Measurements from ENCODE around the gene RNF103.
"Not testable (repeated sequence)": the region's sequence is repeated elsewhere in the genome, so short reads cannot be mapped to it uniquely, and the experiment has no call there.

Gene RNF103

DNA sequence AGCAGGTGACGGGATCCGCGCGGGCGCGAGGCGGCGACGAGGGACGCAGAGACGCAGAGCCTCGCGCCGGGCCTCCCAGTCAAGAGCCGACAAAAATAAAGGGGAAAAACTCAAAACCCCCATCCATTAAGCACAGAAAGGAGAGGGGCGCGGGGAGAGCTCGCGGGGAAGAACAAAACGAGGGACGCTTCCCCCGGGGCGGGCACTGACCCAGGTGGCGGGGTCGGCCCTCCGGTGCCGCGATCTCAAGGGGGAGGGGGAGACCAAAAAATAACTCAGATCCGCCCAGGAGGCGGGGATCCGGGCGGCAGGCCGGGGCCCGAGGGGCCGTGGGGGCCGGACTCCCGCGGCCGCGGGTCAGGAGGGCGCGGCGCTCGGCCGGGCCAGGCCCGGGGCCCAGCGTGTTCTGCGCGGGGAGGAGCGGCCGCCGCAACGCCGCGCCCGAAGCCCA, 597 bp downstream of the RNF103 start:
- DNase-seq: peak in 5 of 6 experiments; percentile 16 to 65 (median 37)

DNA sequence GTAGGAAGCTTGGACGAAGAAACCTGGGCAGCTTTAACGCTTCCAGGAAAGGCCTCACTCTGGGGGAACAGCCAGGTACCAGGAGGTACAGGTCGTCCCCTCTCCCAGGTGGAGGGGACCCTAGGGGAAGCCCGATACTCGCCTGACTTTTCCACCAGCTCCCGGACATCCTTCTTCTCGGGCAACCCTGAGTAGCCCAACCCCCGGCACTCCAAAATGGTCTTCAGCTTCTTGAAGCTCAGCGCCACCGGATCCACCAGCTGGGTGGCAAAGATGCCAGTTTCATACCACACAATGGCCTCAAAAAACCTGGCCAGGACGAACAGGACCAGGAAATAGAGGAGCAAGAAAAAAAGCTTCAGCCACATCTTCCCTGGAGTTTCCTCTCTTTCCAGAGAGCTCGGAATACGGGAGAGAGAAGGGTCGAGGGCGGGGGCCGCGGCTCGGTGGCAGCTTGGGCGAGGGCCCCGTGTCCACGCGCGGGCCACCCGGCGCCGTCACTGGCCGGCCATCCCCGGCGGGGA, 1.1 kb downstream of the RNF103 start:
- peak in 4 of 6 experiments; percentile 22 to 50 (median 23) for DNase-seq

DNA sequence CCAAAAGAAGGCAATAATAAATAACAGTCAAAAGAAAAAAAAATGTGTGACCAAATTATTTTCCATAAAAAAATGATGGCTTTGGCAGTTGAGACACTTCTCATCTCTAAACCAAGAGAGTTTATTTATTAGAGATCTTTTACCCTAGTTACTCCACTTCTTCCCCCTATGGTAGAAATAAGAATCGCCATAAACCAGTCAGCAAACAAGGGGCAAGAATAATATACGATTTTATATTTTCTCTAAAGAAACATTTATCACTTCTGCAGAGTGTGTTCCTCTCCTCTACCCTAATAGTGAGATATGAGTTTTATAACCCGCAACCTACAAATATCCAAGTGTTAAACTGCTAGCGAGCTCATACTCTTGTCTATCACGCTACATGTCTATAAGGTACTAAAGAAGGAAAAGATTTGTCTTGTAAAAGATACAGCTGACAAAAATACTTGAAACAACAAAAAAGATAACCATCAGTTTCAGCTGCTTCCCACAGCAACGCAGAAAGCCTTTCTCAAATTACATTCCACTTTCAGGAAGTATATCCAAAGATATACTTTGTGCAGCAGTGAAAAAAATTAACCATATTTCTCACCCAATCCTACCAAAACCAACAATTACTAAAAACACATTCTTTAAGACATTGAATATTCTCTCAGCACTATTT, 2.3 kb downstream of the RNF103 start:
- peak in 1 of 6 experiments; percentile 31 for DNase-seq

DNA sequence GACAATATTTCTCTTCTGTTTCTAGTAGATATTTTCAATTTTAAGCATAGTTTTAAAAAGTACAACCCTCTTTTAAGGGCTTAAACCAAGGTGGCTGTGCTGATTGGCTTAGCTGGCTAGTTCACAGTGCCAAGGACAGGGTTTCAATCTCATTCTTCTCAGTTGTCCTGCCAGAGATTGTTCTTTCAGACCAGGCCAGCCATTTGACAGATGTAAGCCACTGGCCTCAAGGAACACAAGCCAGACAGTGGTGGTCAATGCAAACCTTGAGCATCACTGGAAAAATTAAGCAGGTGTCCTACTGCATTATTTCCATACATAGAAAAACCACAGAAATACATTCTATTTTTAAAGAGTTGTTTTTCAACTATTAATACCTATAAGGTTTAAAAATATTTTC, 5.9 kb downstream of the RNF103 start:
- DNase-seq: no peak

DNA sequence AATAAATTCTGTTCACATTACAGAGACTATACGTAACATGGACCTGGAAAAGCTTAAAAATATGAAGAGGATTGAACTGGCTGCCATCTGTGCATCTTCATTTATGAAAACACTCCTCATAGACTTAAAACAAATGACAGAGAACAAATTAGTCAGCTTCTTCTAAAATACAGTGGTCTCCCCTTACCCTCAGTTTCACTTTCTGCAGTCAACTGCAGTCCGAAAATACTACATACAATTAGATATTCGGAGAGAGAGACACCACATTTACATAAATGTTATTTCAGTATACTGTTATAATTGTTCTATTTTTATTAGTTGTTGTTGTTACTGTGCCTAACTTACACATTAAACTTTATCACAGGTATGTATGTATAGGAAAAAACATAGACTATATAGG, 6.5 kb downstream of the RNF103 start:
- DNase-seq: no peak

DNA sequence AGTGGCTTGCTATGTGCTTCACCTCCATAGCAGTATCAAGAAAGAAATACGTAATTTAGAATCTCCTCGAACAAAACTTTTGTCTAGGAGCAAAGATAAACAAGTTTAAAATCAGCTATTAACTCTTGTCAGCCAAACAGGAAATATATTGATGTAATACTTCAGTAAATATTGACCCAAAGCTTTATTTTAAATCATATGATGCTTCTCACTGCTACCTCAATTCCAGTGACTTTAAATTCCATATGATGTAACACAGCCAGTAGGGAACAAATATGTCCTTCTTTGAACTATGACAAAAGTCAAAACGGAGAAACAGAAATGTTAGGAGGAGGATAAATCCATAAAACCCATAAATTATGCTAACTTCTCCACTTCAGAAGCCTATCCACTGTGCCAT, 7.2 kb downstream of the RNF103 start:
- no peak for DNase-seq

DNA sequence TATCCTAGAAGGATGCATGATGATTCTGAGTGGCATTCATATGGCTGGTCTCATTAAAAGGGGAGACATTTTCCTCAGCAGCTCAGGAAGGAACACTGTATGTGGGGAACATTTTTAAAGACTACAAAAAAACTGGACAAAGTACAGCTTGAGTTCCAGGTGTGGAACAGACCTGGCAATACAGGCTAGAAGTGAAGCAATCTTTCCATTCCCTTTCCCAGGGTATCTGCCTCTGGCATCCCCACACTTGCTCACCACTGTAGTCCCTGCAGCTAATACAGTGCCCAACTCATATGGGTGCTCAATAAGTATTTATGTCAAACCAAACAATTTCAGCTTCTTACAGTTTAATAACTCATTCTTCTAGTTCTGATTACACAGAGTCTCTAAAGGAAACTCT, 8.1 kb downstream of the RNF103 start:
- no peak for DNase-seq

DNA sequence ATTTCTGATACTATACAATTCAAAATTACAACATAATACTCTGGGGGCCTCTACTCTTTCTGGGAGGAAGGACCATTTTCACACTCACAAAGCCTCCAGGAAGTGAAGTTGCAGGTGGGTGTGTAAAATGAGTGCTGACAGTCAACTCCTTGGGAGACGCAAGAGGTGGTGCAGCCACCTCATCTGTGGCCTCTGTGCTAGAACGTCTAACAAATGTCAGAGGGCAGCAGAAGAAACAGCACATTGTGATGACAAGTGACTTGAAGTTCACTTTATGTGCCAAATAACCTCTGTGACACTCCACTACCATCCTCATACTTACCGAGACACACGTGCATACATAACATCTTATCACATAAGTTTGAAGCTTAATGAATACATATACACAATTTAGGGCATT, 10.2 kb downstream of the RNF103 start:
- DNase-seq: no peak

DNA sequence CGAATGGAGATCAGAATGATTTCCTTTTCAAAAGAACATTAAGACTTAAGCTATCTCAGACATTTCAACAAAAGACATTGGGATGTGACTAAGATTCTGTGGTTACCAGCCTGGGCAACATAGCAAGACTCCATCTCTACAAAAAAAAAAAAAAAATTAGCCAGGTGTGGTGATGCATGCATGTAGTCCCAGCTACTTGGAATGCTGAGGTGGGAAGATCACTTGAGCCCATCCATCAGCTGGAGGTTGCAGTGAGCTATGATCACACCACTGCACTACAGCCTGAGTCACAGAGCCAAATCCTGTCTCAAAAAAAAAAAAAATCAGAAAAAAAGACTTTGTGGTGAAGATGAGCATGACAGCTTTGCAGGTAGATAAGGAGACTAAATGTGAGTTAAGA, 12.8 kb downstream of the RNF103 start:
- DNase-seq: no peak

DNA sequence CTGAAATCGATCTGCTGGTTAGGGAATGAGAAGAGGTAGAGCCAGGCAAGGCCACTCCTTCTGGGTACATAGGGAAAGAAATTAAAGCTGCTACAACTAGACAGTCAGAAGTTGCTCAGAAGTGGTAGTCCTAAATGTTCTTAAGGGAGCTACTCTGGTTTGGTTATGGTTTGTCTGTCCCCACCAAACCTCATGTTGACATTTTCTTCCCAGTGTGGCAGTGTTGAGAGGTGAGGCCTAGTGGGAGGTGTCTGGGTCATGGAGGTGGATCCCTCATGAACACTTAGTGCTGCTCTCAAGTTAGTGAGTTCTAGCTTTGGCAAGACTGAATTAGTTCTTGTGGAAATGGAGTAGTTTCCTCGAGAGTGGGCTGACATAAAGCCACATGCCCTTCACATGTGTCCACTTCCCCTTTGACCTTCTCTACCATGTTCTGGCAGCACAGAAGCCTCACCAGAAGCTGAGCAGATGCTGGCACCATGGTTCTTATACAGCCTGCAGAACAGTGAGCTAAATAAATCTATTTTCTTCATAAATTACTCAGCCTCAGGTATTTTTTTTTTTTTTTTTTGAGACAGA, 14.7 kb downstream of the RNF103 start:
- DNase-seq: no peak

DNA sequence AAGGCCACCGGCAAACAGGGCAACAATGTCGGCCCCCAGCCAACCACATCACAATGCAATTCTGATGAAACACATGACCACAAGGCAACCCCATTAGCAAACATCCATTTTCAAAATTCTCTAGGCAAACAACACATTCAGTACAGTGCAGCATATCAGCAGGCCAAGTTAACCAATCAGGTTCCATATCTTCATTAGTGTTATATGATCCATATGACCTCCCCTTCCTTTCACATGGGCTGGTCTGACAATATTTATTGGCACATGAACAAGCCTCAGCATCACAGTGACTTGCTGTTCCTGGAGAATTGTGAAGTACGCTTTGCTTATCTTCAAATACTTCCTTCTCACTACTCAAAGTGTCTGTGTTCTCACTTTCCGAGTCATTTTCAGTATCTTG, 19.8 kb downstream of the RNF103 start:
- no peak for DNase-seq

DNA sequence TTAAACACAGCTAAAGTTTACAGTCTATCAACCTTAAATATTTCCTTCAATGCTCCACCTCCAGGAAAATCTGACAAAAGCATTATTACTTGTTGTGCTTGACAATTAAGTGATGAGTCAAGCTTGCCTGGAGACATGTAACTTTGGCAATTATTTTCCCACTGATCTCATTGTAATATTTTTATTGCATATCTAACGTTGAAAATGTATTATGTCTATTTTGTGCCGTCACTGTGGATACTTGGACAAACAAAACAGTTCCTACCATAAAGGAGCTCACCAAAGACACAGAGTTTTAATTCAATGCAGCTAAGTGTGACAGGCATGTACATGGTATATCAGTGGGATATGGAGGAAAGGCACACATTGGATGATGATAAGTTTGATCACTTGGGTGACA, 24.7 kb downstream of the RNF103 start:
- no peak for DNase-seq

DNA sequence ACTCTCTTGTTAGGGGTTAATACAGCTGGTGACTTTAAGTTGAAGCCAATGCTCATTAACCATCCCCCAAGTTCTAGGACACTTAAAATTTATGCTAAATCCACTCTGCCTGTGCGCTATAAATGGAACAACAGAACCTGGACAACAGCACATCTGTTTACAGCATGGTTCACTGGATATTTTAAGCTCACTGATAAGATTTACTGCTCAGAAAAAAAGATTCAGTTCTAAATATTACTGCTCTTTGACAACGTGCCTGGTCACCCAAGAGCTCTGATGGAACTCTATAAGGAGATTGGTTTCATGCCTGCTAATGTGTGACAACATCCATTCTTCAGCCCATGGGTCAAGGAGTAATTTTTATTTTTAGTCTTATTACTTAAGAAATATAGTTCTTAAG, 27.5 kb downstream of the RNF103 start:
- DNase-seq: no peak

DNA sequence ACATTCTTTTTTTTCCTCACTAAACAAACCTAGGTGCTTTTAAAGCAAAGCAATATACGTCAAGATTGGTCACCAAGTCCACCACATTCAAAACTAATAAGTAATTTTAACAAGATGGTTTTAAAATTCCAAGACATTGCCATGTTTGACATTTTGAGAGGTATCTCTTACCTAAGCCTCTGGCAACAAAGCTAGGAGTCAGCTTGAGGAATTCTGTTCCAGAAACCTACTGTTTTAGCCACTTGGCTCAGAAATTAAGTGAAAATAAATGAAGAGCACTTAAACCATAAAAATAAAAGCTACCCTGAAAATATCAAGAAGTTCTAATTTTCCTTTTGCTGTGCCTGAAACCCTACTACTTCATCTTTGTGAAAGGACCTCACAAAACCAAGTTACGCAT, 30.4 kb downstream of the RNF103 start:
- no peak for DNase-seq

DNA sequence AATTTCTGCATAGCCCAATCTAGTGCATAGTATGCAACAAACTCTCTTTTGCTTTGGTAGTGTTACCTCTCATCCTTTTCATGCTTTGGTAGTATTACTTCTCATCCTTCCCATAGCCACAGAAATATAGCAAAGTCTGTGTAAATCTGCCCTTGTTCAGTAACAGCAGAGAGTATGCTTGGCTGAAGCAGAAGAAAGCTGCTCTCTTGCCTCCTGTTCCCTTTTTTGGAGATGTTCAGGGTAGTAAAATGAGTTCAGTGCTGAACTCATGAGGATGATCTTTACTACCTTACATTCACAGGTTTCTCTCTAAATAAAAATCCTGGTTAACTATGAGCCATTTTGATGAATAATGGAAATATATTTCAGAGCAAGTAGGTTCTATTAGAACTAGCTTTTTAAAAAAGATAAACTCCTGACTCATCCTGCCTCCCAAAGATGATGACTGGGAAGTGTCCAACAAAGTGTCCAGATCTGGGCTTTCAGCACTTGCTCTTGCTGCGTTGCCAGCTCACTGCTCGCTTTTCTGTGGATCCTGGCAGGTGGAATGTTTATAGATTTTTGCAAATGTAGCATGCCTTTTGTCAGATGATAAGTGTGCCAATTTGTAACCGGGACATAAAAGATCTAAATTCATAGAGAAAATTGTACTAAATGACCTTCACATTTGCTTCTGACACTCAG, 31.0 kb downstream of the RNF103 start:
- DNase-seq: no peak

DNA sequence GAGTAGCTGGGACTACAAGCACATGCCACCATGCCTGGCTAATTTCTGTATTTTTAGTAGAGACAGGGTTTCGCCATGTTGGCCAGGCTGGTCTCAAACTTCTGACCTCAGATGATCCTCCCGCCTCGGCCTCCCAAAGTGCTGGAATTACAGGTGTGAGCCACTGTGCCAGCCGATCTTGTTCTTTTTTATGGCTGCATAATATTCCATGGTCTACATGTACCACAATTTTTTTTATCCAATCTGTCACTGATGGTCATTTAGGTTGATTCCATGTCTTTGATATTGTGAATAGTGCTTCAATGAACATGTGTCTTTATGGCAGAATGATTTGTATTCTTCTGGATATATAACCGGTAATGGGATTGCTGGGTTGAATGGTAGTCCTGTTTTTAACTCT, 34.0 kb downstream of the RNF103 start:
- not testable (repeated sequence) for DNase-seq

DNA sequence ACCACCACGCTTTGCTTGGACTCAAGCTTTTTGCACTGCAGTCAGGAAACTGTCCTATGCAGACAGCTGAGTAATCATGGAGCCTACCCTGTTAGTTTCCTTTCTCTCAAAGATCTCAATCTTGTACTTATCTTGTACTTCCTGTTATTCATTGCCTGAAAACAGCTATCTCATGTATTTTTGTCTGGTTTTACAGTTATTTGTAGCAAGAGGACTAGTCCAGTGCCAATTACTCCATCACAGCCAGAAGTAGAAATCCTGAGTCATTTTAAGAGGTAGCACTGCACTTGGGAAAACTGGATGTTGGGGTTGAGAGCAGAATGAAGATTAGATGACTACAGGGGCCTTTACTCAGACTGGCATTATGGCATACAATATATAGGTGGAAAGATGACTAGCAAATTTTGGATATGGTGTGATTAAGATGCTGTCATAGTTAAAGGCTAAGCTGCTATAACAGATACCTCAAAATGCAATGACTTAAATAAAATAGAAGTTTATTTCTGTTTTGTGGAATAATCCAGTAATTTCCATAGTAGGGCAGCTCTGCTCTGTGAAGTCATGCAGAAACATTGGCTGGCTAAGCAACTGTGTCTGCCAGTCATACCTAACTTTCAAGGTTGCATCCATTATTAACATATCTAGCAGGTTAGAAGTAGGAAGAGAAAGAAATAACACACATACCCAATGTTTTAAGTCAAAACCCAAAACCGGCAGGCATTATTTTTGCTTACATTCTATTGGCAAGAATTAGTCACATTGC, 39.3 kb downstream of the RNF103 start:
- DNase-seq: peak in 3 of 6 experiments; percentile 24 to 42 (median 25)

DNA sequence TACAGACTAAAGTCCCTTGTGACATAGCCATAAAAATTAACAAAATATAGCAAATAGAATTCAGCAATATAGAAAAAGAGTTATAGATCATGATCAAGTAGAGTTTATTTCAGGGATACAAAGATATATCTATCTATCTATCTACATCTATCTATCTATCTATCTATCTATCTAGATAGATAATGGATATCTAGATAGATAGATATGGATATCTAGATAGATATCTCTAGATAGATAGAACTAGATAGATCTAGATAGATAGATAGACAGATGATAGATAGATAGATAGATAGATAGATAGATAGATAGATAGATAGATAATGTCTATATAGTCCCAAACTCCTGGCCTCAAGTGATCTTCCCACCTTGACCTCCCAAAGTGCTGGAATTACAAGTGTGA, 43.1 kb downstream of the RNF103 start:
- no peak for DNase-seq

DNA sequence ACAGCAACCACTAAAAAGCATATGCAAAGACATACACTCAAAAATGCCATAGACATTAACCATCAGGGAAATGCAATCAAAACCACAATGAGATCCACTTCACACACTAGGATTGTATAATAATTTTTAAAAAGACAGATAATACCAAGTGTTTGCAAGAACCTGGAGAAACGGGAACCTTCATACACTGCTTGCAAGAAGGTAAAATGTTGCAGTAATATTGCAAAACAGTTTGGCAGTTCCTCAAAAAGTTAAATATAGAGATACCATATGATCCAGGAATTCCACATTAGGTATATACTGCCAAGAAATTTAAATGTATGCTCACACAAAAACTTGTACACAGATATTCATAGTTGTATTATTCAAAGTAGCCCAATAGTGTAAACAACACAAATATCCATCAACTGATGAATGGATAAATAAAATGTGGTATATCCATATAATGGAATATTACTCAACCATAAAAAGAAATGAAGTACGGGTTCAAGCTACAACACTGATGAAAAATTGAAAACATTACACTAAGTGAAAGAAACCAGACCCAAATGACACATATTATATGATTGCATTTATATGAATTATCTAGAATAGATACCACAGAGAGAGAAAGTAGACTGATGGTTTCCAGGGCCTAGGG, 45.7 kb downstream of the RNF103 start:
- no peak for DNase-seq

DNA sequence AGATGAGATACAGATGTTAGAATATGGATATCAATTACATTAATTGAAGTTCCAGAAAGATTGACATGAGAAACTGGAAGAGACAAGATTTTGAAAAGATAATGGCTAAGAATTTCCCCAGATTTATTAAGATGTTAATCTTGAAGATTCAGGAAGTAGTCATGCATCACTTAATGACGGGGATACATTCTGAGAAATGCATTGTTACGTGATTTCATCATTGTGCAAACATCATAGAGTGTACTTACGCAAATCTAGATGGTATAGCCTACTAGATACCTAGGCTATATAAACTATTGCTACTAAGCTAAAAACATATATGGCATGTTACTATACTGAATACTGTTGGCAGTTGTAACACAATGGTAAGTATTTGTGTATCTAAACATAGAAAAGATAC, 53.6 kb downstream of the RNF103 start:
- no peak for DNase-seq

DNA sequence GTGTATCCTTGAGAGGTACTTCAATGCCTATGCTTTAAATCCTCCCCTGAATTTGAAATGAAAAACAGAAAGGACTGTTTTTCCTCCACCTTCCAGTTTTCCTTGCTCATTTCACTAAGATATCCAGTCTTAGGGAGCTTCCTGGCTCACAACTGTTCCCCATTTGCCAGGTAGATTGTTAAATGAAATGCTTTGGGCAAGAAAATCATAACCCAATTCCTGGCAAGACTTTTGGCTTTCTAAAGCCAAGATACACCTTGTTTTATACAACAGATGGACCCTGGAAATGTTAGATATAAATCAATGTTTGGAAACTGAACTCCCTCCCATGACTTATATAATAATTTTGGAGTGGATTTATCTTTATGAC, 56.9 kb downstream of the RNF103 start:
- DNase-seq: no peak

DNA sequence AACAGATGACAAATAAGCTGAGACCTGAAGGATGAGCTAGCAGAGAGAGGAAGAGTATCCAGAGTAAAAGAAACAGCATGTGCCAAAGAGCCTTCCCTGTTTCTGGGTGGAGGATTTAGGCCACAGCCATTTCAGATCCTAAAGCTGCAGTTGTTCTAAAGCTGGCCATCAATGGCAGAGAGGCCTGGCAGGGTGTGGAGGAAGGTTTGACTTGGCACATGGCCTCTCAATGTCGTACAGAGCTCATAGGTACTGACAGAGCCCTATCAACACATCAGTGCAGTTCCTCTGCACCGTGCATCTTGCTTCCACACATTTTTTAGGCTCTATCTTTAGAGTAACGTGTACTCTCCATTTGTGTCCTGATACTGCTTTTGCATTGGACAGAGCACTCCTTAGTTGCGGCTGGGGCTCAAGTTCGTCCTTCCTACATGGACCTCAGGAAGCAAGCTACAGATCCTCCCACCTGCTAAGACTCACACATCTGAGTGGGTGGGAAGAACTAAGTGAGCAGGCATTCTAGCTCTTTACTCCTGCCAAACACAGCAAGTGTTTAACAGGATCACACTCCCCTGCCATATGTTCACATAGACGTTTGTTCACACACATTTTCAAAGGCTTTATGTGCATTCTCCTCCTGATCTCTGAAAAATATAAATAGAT, 57.4 kb downstream of the RNF103 start:
- no peak for DNase-seq
